Measurements from ENCODE around the gene RPS19BP1.

The RPS19BP1 gene

DNA sequence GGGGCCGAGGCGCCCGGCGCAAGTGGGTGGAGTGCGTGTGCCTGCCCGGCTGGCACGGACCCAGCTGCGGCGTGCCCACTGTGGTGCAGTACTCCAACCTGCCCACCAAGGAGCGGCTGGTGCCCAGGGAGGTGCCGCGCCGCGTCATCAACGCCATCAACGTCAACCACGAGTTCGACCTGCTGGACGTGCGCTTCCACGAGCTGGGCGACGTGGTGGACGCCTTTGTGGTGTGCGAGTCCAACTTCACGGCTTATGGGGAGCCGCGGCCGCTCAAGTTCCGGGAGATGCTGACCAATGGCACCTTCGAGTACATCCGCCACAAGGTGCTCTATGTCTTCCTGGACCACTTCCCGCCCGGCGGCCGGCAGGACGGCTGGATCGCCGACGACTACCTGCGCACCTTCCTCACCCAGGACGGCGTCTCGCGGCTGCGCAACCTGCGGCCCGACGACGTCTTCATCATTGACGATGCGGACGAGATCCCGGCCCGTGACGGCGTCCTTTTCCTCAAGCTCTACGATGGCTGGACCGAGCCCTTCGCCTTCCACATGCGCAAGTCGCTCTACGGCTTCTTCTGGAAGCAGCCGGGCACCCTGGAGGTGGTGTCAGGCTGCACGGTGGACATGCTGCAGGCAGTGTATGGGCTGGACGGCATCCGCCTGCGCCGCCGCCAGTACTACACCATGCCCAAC, 44.6 kb downstream of the RPS19BP1 start:
- no peak for TF ChIP-seq YY1 (IDR thresholded peaks at IDR 0.05; ENCODE audit: low read depth)
- no peak for TF ChIP-seq EP300 (IDR thresholded peaks at IDR 0.05; ENCODE audit: borderline replicate concordance)
- no peak for TF ChIP-seq ZBTB7A (IDR thresholded peaks at IDR 0.05; ENCODE audit: low read depth)

DNA sequence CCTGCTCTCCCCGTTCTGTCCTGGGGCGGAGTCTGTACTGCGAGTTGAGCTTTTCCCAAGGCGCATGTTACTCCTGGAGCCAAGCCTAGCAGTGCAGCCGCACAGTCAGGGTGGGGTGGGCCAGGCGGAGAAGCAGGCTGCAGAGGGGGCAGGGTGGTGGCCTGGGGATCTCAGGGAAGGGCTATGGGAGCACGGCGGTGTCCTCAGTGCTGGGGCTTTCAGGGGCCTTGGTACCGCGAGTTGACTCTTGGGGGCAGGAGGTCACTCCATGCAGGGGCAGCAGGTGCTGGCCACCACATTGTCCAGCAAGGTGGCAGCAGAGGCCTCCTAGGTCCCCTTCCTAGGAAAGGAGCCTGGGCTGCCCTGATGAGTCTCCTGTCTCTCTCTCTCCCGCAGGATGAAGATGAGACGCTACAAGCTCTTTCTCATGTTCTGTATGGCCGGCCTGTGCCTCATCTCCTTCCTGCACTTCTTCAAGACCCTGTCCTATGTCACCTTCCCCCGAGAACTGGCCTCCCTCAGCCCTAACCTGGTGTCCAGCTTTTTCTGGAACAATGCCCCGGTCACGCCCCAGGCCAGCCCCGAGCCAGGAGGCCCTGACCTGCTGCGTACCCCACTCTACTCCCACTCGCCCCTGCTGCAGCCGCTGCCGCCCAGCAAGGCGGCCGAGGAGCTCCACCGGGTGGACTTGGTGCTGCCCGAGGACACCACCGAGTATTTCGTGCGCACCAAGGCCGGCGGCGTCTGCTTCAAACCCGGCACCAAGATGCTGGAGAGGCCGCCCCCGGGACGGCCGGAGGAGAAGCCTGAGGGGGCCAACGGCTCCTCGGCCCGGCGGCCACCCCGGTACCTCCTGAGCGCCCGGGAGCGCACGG, 45.4 kb downstream of the RPS19BP1 start:
- no peak for TF ChIP-seq YY1 (IDR thresholded peaks at IDR 0.05; ENCODE audit: low read depth)
- TF ChIP-seq, protein P1, sequence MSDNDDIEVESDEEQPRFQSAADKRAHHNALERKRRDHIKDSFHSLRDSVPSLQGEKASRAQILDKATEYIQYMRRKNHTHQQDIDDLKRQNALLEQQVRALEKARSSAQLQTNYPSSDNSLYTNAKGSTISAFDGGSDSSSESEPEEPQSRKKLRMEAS (IDR thresholded peaks at IDR 0.05): no peak
- no peak for TF ChIP-seq TAF1 (IDR thresholded peaks at IDR 0.05; ENCODE audit: low read depth)
- no peak for TF ChIP-seq EP300 (IDR thresholded peaks at IDR 0.05; ENCODE audit: borderline replicate concordance)
- no peak for TF ChIP-seq CREB1 (IDR thresholded peaks at IDR 0.05; ENCODE audit: low read depth)
- TF ChIP-seq FOXM1 (IDR thresholded peaks at IDR 0.05; ENCODE audit: borderline replicate concordance, low read depth): no peak
- no peak for TF ChIP-seq EGR1 (IDR thresholded peaks at IDR 0.05)
- no peak for TF ChIP-seq ZBTB7A (IDR thresholded peaks at IDR 0.05; ENCODE audit: low read depth)
- no peak for TF ChIP-seq NFIC (IDR thresholded peaks at IDR 0.05)
- TF ChIP-seq, protein P2, sequence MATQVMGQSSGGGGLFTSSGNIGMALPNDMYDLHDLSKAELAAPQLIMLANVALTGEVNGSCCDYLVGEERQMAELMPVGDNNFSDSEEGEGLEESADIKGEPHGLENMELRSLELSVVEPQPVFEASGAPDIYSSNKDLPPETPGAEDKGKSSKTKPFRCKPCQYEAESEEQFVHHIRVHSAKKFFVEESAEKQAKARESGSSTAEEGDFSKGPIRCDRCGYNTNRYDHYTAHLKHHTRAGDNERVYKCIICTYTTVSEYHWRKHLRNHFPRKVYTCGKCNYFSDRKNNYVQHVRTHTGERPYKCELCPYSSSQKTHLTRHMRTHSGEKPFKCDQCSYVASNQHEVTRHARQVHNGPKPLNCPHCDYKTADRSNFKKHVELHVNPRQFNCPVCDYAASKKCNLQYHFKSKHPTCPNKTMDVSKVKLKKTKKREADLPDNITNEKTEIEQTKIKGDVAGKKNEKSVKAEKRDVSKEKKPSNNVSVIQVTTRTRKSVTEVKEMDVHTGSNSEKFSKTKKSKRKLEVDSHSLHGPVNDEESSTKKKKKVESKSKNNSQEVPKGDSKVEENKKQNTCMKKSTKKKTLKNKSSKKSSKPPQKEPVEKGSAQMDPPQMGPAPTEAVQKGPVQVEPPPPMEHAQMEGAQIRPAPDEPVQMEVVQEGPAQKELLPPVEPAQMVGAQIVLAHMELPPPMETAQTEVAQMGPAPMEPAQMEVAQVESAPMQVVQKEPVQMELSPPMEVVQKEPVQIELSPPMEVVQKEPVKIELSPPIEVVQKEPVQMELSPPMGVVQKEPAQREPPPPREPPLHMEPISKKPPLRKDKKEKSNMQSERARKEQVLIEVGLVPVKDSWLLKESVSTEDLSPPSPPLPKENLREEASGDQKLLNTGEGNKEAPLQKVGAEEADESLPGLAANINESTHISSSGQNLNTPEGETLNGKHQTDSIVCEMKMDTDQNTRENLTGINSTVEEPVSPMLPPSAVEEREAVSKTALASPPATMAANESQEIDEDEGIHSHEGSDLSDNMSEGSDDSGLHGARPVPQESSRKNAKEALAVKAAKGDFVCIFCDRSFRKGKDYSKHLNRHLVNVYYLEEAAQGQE (IDR thresholded peaks at IDR 0.05; ENCODE audit: low read depth): no peak

DNA sequence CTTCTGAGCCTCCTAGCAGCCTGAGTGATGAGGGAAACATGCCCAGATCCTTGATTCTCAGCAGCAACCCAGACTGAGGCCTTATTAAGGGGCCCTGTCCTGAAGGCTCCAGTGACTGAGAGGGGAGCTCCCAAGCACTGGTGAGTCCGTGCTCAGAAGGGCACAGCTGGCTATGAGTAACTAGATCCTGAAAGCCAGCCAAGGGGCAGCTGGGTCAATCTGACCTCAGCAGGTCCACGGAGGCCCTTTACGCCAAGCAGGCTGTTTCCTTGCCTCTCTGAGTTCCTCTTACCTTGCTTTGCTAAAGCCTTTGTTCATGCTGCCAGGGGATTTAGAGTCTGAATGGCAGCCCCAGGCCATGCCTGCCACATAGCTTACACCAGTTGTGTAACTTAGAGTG, 49.8 kb downstream of the RPS19BP1 start:
- TF ChIP-seq TEAD4 (IDR thresholded peaks at IDR 0.05) (no peak), TAF1 (IDR thresholded peaks at IDR 0.05; ENCODE audit: low read depth) (no peak), RAD21 (IDR thresholded peaks at IDR 0.05; ENCODE audit: low read depth) (no peak), NFIC (IDR thresholded peaks at IDR 0.05) (no peak), YY1 (IDR thresholded peaks at IDR 0.05; ENCODE audit: low read depth) (no peak), EP300 (IDR thresholded peaks at IDR 0.05; ENCODE audit: borderline replicate concordance) (no peak), FOXM1 (IDR thresholded peaks at IDR 0.05; ENCODE audit: borderline replicate concordance, low read depth) (no peak), CREB1 (IDR thresholded peaks at IDR 0.05; ENCODE audit: low read depth) (no peak), CEBPB (IDR thresholded peaks at IDR 0.05) (no peak)
- TF ChIP-seq, protein P3, sequence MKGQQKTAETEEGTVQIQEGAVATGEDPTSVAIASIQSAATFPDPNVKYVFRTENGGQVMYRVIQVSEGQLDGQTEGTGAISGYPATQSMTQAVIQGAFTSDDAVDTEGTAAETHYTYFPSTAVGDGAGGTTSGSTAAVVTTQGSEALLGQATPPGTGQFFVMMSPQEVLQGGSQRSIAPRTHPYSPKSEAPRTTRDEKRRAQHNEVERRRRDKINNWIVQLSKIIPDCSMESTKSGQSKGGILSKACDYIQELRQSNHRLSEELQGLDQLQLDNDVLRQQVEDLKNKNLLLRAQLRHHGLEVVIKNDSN (IDR thresholded peaks at IDR 0.05): no peak

DNA sequence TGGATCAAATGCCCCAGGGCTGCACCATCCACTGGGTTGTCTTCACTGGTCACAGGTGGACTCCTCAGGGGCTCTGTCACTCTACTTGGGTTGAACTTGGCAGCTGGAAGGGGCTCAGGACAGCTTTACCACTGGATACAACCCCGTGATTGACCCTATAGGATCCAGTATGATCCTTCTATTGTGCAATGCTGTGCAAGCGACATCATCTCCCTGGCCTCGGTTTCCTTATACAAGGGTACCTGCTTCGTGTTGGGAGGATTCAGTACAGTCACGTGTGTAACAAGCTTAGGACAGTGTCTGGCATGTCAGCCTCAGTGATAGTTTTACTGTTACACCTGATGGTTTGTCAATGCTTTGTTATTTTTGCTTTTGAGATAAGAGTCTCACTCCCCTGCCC, 51.0 kb downstream of the RPS19BP1 start:
- TF ChIP-seq TCF12 (IDR thresholded peaks at IDR 0.05; ENCODE audit: low read depth): no peak
- no peak for TF ChIP-seq TEAD4 (IDR thresholded peaks at IDR 0.05)
- TF ChIP-seq, protein P3 (IDR thresholded peaks at IDR 0.05): no peak
- no peak for TF ChIP-seq RAD21 (IDR thresholded peaks at IDR 0.05; ENCODE audit: low read depth)
- no peak for TF ChIP-seq NFIC (IDR thresholded peaks at IDR 0.05)
- TF ChIP-seq TAF1 (IDR thresholded peaks at IDR 0.05; ENCODE audit: low read depth): no peak
- TF ChIP-seq YY1 (IDR thresholded peaks at IDR 0.05; ENCODE audit: low read depth): no peak
- TF ChIP-seq CREB1 (IDR thresholded peaks at IDR 0.05; ENCODE audit: low read depth): no peak
- TF ChIP-seq ZBTB7A (IDR thresholded peaks at IDR 0.05; ENCODE audit: low read depth): no peak
- no peak for TF ChIP-seq EGR1 (IDR thresholded peaks at IDR 0.05)
- TF ChIP-seq CEBPB (IDR thresholded peaks at IDR 0.05): no peak
- TF ChIP-seq, protein P2 (IDR thresholded peaks at IDR 0.05; ENCODE audit: low read depth): no peak
- TF ChIP-seq, protein P1 (IDR thresholded peaks at IDR 0.05): no peak
- no peak for TF ChIP-seq FOXM1 (IDR thresholded peaks at IDR 0.05; ENCODE audit: borderline replicate concordance, low read depth)
- TF ChIP-seq EP300 (IDR thresholded peaks at IDR 0.05; ENCODE audit: borderline replicate concordance): no peak

DNA sequence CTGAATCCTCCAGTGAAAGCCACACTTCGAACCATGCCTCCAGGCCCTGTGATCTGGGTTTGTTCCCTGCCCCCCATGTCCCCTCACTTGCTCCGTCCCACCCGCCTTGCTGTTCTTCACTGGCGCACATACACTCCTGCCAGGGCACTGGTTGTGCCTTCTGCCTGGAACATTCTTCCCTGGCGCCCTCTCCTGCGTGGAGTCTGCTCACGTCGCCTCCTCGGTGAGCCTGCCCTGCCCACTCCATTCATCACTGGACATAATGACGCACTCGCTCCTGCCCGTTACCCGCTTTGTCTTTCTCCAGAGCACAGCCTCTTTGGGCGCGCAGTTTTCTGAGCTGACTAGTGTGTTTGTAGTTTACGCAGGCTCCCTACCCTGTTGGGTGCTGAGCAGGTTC, 51.5 kb downstream of the RPS19BP1 start:
- TF ChIP-seq CEBPB (IDR thresholded peaks at IDR 0.05) (no peak), EGR1 (IDR thresholded peaks at IDR 0.05) (no peak), RAD21 (IDR thresholded peaks at IDR 0.05; ENCODE audit: low read depth) (no peak), TAF1 (IDR thresholded peaks at IDR 0.05; ENCODE audit: low read depth) (no peak), EP300 (IDR thresholded peaks at IDR 0.05; ENCODE audit: borderline replicate concordance) (no peak), TEAD4 (IDR thresholded peaks at IDR 0.05) (no peak), ZBTB7A (IDR thresholded peaks at IDR 0.05; ENCODE audit: low read depth) (no peak), TCF12 (IDR thresholded peaks at IDR 0.05; ENCODE audit: low read depth) (no peak), YY1 (IDR thresholded peaks at IDR 0.05; ENCODE audit: low read depth) (no peak)
- TF ChIP-seq, protein P2 (IDR thresholded peaks at IDR 0.05; ENCODE audit: low read depth): no peak
